Large intestine (tissue), 3 donors: Measurements from ENCODE around the gene UNC13A. TPM values are rescaled to one million over a fixed set of nuclear protein-coding genes. Genes with fewer than 3 reads are reported as not detected.

Experiments used
- DNase-seq, 2 donors: peaks; one replicate each; pipeline versions ENCODE4 v3.0.0 to v3.0.0-alpha.2; 2013
- H3K27ac ChIP-seq: one replicate; pipeline ENCODE4 v1.5.1; 2013; ENCODE audit warnings: low read length
- H3K27me3 ChIP-seq: 2 replicates; pipeline ENCODE4 v1.6.1; 2013; ENCODE audit warnings: low read length; ENCODE audit not compliant: control insufficient read depth, insufficient read depth
- H3K36me3 ChIP-seq: 2 replicates; pipeline ENCODE4 v1.6.1; 2013; ENCODE audit warnings: low read length; ENCODE audit not compliant: control insufficient read depth, insufficient read depth
- H3K4me1 ChIP-seq: one replicate; pipeline ENCODE4 v1.6.1; 2013; ENCODE audit warnings: low read length; ENCODE audit not compliant: control insufficient read depth, insufficient read depth
- H3K4me3 ChIP-seq: one replicate; pipeline ENCODE4 v1.5.1; 2013; ENCODE audit warnings: low read length
- H3K9me3 ChIP-seq: one replicate; pipeline ENCODE4 v1.6.1; 2013; ENCODE audit warnings: mild to moderate bottlenecking, low read depth, low read length, moderate library complexity; ENCODE audit not compliant: control insufficient read depth
- WGBS: methylation state at CpG from one replicate; pipeline ENCODE4 v1.1.5; 2013; ENCODE audit warnings: low lambda C conversion rate; ENCODE audit not compliant: insufficient coverage; 5-methylcytosine and 5-hydroxymethylcytosine counted together
- polyA plus RNA-seq: library from polyadenylated mRNA; unstranded; fragments of 120-200 nt; gene quantifications from one replicate; pipeline ENCODE4 v1.2.1, GENCODE V29; 2013

The UNC13A gene
- polyA plus RNA-seq, 1 donor: 2.7 TPM

DNA sequence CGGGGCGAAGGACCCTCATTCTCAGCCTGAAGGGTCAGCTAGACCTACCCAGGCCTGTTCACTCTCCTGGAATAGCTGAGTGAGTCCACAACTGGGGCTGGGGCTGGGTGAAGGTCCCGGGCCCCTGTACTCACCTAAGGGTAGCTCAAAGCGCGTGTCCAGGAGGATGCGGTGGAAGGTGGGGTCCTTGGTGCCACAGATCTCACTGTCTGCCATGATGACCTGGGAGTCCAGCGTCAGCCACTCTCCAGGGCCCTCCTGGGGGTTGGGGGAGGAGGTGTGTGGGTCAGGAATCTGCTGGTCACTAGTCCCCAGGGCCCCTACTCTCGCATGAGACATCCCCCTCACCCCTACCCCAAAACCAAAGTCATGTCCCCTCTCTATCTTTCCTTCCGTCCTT is 18.7 kb downstream of the UNC13A start:
- Histone ChIP-seq H3K4me1 (no peaks in the 10 kb centered on the region), H3K9me3 (peaks cover 13% of the 10 kb centered on the region), H3K27ac (no peak overlapping the region), H3K4me3 (no peak overlapping the region), H3K36me3 (no peaks in the 10 kb centered on the region), H3K27me3 (no peaks in the 10 kb centered on the region)
- no peak for DNase-seq
- 90% methylated on average over 2 of the region's 9 CpGs for WGBS

DNA sequence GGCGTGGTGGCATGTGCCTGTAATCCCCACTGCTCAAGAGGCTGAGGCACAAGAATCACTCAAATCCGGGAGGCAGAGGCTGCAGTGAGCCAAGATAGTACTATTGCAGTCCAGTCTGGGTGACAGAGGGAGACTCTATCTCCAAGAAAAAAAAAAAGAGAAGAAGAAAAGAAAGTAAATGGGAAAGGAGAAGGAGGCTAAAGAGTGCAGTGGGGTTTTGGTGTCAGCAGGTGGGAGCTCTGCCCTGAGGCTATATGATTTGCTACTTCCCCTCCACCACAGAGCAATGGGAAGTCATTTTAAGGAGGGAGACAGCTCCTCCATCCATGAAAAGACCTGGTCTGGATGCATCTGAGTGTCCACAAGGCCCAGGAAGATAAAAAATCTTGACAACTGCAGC is 23.1 kb downstream of the UNC13A start:
- Histone ChIP-seq H3K27ac (no peak overlapping the region), H3K36me3 (no peaks in the 10 kb centered on the region), H3K4me3 (no peak overlapping the region), H3K27me3 (no peaks in the 10 kb centered on the region), H3K9me3 (peaks cover 14% of the 10 kb centered on the region), H3K4me1 (no peaks in the 10 kb centered on the region)
- WGBS: 100% methylated on average over 1 of the region's 2 CpGs
- DNase-seq: no peak

DNA sequence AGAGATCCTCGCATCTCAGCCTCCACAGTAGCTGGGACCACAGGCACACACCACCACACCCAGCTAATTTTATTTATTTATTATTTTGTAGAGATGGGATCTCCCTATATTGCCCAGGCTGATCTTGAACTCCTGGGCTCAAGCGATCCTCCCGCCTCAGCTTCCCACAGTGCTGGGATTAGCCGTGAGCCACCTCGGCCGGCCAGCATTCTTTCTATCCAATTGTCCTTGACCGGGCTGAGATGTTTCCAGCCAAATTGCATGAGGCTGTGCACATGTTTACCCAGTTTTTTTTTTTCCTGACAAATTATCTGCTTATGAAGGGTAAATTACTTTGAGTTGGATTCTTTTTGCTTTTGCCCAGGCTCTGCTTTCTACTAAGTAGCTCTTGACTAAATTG is 28.2 kb downstream of the UNC13A start:
- no peaks in the 10 kb centered on the region for H3K27me3 ChIP-seq
- no peaks in the 10 kb centered on the region for H3K36me3 ChIP-seq
- no CpG with 5 or more reads among the region's 7 CpGs for WGBS
- H3K4me3 ChIP-seq: no peak overlapping the region
- no peaks in the 10 kb centered on the region for H3K4me1 ChIP-seq
- H3K9me3 ChIP-seq: peaks cover 11% of the 10 kb centered on the region
- H3K27ac ChIP-seq: no peak overlapping the region
- no peak for DNase-seq

DNA sequence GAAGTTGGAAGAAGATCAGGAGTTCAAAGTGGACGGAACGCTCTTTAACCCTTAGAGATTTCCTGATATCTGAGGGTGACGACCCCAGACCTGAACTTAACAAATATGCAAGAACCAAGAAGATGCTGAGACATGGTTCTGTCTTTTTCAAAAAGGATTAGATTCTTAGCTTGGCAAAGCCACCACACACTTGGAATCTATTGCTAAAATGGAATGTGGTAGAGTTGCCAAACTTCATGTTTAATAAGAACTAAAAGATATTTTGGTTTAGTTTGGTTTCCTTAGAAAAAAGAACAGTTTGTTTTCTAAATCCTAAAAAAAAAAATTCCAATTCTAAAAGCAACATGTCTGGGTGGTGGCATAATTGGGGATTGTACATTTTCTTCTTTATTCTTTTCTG is 29.5 kb downstream of the UNC13A start:
- Histone ChIP-seq H3K4me3 (no peak overlapping the region), H3K9me3 (peaks cover 5% of the 10 kb centered on the region), H3K27me3 (no peaks in the 10 kb centered on the region), H3K4me1 (no peaks in the 10 kb centered on the region), H3K36me3 (no peaks in the 10 kb centered on the region), H3K27ac (no peak overlapping the region)
- no peak for DNase-seq
- WGBS: no CpG with 5 or more reads among the region's 3 CpGs

- Histone ChIP-seq H3K36me3 (no peaks in the 10 kb centered on the region), H3K27ac (no peak overlapping the region), H3K9me3 (peaks cover 5% of the 10 kb centered on the region), H3K4me3 (no peak overlapping the region), H3K4me1 (no peaks in the 10 kb centered on the region), H3K27me3 (no peaks in the 10 kb centered on the region)
- no peak for DNase-seq
- no CpG with 5 or more reads among the region's 6 CpGs for WGBS
These were observed 29.9 kb downstream of the UNC13A start for GRCh38 chr19:17658240-17658639.

- no peak for DNase-seq
- H3K27me3 ChIP-seq: no peaks in the 10 kb centered on the region
- H3K9me3 ChIP-seq: peaks cover 5% of the 10 kb centered on the region
- no CpG with 5 or more reads among the region's 8 CpGs for WGBS
- H3K36me3 ChIP-seq: no peaks in the 10 kb centered on the region
- no peak overlapping the region for H3K27ac ChIP-seq
- H3K4me3 ChIP-seq: no peak overlapping the region
- H3K4me1 ChIP-seq: no peaks in the 10 kb centered on the region
These were observed 31.2 kb downstream of the UNC13A start for GRCh38 chr19:17656970-17657369.

- no peaks in the 10 kb centered on the region for H3K36me3 ChIP-seq
- no peak overlapping the region for H3K4me3 ChIP-seq
- H3K4me1 ChIP-seq: no peaks in the 10 kb centered on the region
- no peak overlapping the region for H3K27ac ChIP-seq
- WGBS: no CpG with 5 or more reads among the region's 25 CpGs
- no peaks in the 10 kb centered on the region for H3K27me3 ChIP-seq
- no peak for DNase-seq
- H3K9me3 ChIP-seq: peaks cover 5% of the 10 kb centered on the region
These were observed 32.2 kb downstream of the UNC13A start for GRCh38 chr19:17655751-17656472.

DNA sequence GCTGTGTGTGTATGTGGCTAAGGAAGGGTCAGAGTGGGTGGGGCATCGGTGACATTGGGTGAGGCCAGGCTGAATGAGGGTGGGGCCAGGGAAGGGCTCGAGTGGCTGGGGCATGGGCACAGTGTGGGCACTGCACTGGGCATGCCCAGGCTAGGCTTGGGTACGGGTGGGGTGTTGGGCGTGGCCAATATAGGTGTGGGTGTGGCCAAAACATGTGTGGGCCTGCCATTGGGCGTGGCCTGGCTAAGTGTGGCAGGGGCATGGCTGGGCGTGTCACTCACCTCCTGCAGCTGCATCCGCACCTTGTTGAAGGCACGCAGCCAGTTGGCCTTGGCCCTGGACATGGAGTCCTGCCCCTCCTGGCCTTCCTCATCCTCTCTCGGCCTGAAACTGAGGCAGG is 33.2 kb downstream of the UNC13A start:
- peaks cover 5% of the 10 kb centered on the region for H3K9me3 ChIP-seq
- no peaks in the 10 kb centered on the region for H3K27me3 ChIP-seq
- no peak overlapping the region for H3K4me3 ChIP-seq
- H3K4me1 ChIP-seq: no peaks in the 10 kb centered on the region
- H3K27ac ChIP-seq: no peak overlapping the region
- DNase-seq: no peak
- no peaks in the 10 kb centered on the region for H3K36me3 ChIP-seq
- no CpG with 5 or more reads among the region's 9 CpGs for WGBS

- no peak overlapping the region for H3K4me3 ChIP-seq
- no peaks in the 10 kb centered on the region for H3K4me1 ChIP-seq
- H3K36me3 ChIP-seq: no peaks in the 10 kb centered on the region
- H3K9me3 ChIP-seq: peaks cover 5% of the 10 kb centered on the region
- WGBS: 83% methylated on average over 1 of the region's 4 CpGs
- no peaks in the 10 kb centered on the region for H3K27me3 ChIP-seq
- H3K27ac ChIP-seq: no peak overlapping the region
- no peak for DNase-seq
These were observed 35.5 kb downstream of the UNC13A start for GRCh38 chr19:17652627-17653026.

DNA sequence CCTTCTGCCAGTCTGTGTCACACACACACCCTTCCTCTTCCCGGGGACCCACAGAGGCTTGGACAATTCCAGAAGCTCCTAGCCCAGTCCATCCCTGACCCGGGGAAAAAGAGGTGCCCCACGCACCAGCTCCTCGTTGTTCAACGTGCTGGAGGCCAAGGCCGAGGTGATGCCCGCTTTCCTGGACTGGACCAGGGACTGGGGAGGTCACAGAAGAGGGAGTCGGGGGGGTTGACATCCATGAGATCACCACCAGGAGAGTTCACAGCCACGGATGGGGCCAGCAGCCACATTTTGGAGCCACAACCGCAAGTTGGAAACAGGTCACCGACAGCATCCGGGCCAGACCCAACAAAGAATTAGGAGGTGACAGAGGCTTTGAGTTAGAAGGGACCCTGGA is 39.4 kb downstream of the UNC13A start:
- no peak overlapping the region for H3K4me3 ChIP-seq
- no peaks in the 10 kb centered on the region for H3K4me1 ChIP-seq
- no peak overlapping the region for H3K27ac ChIP-seq
- no peaks in the 10 kb centered on the region for H3K36me3 ChIP-seq
- no CpG with 5 or more reads among the region's 12 CpGs for WGBS
- no peaks in the 10 kb centered on the region for H3K9me3 ChIP-seq
- H3K27me3 ChIP-seq: no peaks in the 10 kb centered on the region
- DNase-seq: no peak

GRCh38 chr19:17648097-17648660 is 40.0 kb downstream of the UNC13A start:
- Histone ChIP-seq H3K9me3 (no peaks in the 10 kb centered on the region), H3K4me1 (no peaks in the 10 kb centered on the region), H3K27me3 (no peaks in the 10 kb centered on the region), H3K27ac (no peak overlapping the region), H3K4me3 (no peak overlapping the region), H3K36me3 (no peaks in the 10 kb centered on the region)
- no peak for DNase-seq
- no CpG with 5 or more reads among the region's 32 CpGs for WGBS
